ENCODE data around the gene DAZAP1.
A peak's percentile ranks its signal among the peaks of the same experiment; 100 is the strongest.

Gene DAZAP1

GRCh38 chr19:1377176-1377964 lies 30.0 kb upstream of the DAZAP1 start:
- H3K9me3 ChIP-seq (ENCODE audit: control insufficient read depth in 5 of 5, low read length in 5 of 5) = no peaks in the 10 kb centered on the region
- peak overlapping the region; percentile 30 for H3K27ac ChIP-seq (ENCODE audit: low read depth, low read length)
- peaks cover 0 to 51% (median 45%) of the 10 kb centered on the region in 5 donors for H3K4me1 ChIP-seq (ENCODE audit: control insufficient read depth in 5 of 5, insufficient read depth in 5 of 5, low read length in 5 of 5)
- peak overlapping the region in 1 of 5 donors; percentile 37 for H3K9ac ChIP-seq (ENCODE audit: low read length in 5 of 5)
- H3K36me3 ChIP-seq (ENCODE audit: control insufficient read depth in 5 of 5, insufficient read depth in 5 of 5, low read length in 5 of 5) = peaks cover 0 to 40% (median 22%) of the 10 kb centered on the region in 5 donors
- no peaks in the 10 kb centered on the region for H3K27me3 ChIP-seq (ENCODE audit: control insufficient read depth in 5 of 5, insufficient read depth in 4 of 5, low read length in 5 of 5)
- peak overlapping the region in 4 of 5 donors; percentile 4 to 55 (median 40) for H3K4me3 ChIP-seq (ENCODE audit: low read depth in 1 of 5, low read length in 5 of 5)

- H3K9ac ChIP-seq (ENCODE audit: low read length in 5 of 5) = peak overlapping the region in 1 of 5 donors; percentile 37
- H3K4me3 ChIP-seq (ENCODE audit: low read depth in 1 of 5, low read length in 5 of 5) = peak overlapping the region in 3 of 5 donors; percentile 36 to 55 (median 44)
- H3K27ac ChIP-seq (ENCODE audit: low read depth, low read length) = peak overlapping the region; percentile 60
- H3K27me3 ChIP-seq (ENCODE audit: control insufficient read depth in 5 of 5, insufficient read depth in 4 of 5, low read length in 5 of 5) = no peaks in the 10 kb centered on the region
- peaks cover 0 to 33% (median 16%) of the 10 kb centered on the region in 5 donors for H3K36me3 ChIP-seq (ENCODE audit: control insufficient read depth in 5 of 5, insufficient read depth in 5 of 5, low read length in 5 of 5)
- H3K9me3 ChIP-seq (ENCODE audit: control insufficient read depth in 5 of 5, low read length in 5 of 5) = no peaks in the 10 kb centered on the region
- H3K4me1 ChIP-seq (ENCODE audit: control insufficient read depth in 5 of 5, insufficient read depth in 5 of 5, low read length in 5 of 5) = peaks cover 0 to 49% (median 42%) of the 10 kb centered on the region in 5 donors
Measured at GRCh38 chr19:1377965-1378785, 29.2 kb upstream of the DAZAP1 start.

- no peak overlapping the region for H3K27ac ChIP-seq (ENCODE audit: low read depth, low read length)
Measured at GRCh38 chr19:1379126-1379905, 28.1 kb upstream of the DAZAP1 start.

GRCh38 chr19:1379961-1380489 lies 27.4 kb upstream of the DAZAP1 start:
- Histone ChIP-seq H3K27me3 (ENCODE audit: control insufficient read depth in 5 of 5, insufficient read depth in 4 of 5, low read length in 5 of 5) (no peaks in the 10 kb centered on the region), H3K4me3 (ENCODE audit: low read depth in 1 of 5, low read length in 5 of 5) (no peak overlapping the region), H3K4me1 (ENCODE audit: control insufficient read depth in 5 of 5, insufficient read depth in 5 of 5, low read length in 5 of 5) (peaks cover 0 to 48% (median 40%) of the 10 kb centered on the region in 5 donors), H3K9me3 (ENCODE audit: control insufficient read depth in 5 of 5, low read length in 5 of 5) (no peaks in the 10 kb centered on the region), H3K27ac (ENCODE audit: low read depth, low read length) (no peak overlapping the region), H3K9ac (ENCODE audit: low read length in 5 of 5) (no peak overlapping the region), H3K36me3 (ENCODE audit: control insufficient read depth in 5 of 5, insufficient read depth in 5 of 5, low read length in 5 of 5) (peaks cover 0 to 20% (median 7%) of the 10 kb centered on the region in 5 donors)

More at GRCh38 chr19:1379126-1379905, 28.1 kb upstream of the DAZAP1 start:
- no peaks in the 10 kb centered on the region for H3K27me3 ChIP-seq (ENCODE audit: control insufficient read depth in 5 of 5, insufficient read depth in 4 of 5, low read length in 5 of 5)
- H3K9ac ChIP-seq (ENCODE audit: low read length in 5 of 5) = no peak overlapping the region
- H3K9me3 ChIP-seq (ENCODE audit: control insufficient read depth in 5 of 5, low read length in 5 of 5) = no peaks in the 10 kb centered on the region
- H3K4me3 ChIP-seq (ENCODE audit: low read depth in 1 of 5, low read length in 5 of 5) = no peak overlapping the region
- peaks cover 0 to 22% (median 10%) of the 10 kb centered on the region in 5 donors for H3K36me3 ChIP-seq (ENCODE audit: control insufficient read depth in 5 of 5, insufficient read depth in 5 of 5, low read length in 5 of 5)
- peaks cover 0 to 42% (median 37%) of the 10 kb centered on the region in 5 donors for H3K4me1 ChIP-seq (ENCODE audit: control insufficient read depth in 5 of 5, insufficient read depth in 5 of 5, low read length in 5 of 5)

- H3K4me1 ChIP-seq (ENCODE audit: control insufficient read depth in 5 of 5, insufficient read depth in 5 of 5, low read length in 5 of 5) = peaks cover 2 to 58% (median 39%) of the 10 kb centered on the region in 5 donors
- peaks cover 0 to 23% (median 6%) of the 10 kb centered on the region in 5 donors for H3K36me3 ChIP-seq (ENCODE audit: control insufficient read depth in 5 of 5, insufficient read depth in 5 of 5, low read length in 5 of 5)
- no peak overlapping the region for H3K9ac ChIP-seq (ENCODE audit: low read length in 5 of 5)
- H3K9me3 ChIP-seq (ENCODE audit: control insufficient read depth in 5 of 5, low read length in 5 of 5) = no peaks in the 10 kb centered on the region
- no peak overlapping the region for H3K4me3 ChIP-seq (ENCODE audit: low read depth in 1 of 5, low read length in 5 of 5)
- no peaks in the 10 kb centered on the region for H3K27me3 ChIP-seq (ENCODE audit: control insufficient read depth in 5 of 5, insufficient read depth in 4 of 5, low read length in 5 of 5)
- H3K27ac ChIP-seq (ENCODE audit: low read depth, low read length) = no peak overlapping the region
Measured at GRCh38 chr19:1382250-1382649, 25.1 kb upstream of the DAZAP1 start.

GRCh38 chr19:1383017-1383311 lies 24.4 kb upstream of the DAZAP1 start:
- no peaks in the 10 kb centered on the region for H3K9me3 ChIP-seq (ENCODE audit: control insufficient read depth in 5 of 5, low read length in 5 of 5)
- no peak overlapping the region for H3K9ac ChIP-seq (ENCODE audit: low read length in 5 of 5)
- H3K4me1 ChIP-seq (ENCODE audit: control insufficient read depth in 5 of 5, insufficient read depth in 5 of 5, low read length in 5 of 5) = peaks cover 2 to 51% (median 33%) of the 10 kb centered on the region in 5 donors
- no peaks in the 10 kb centered on the region for H3K27me3 ChIP-seq (ENCODE audit: control insufficient read depth in 5 of 5, insufficient read depth in 4 of 5, low read length in 5 of 5)
- H3K4me3 ChIP-seq (ENCODE audit: low read depth in 1 of 5, low read length in 5 of 5) = peak overlapping the region in 2 of 5 donors; percentile 91 to 94
- H3K27ac ChIP-seq (ENCODE audit: low read depth, low read length) = no peak overlapping the region
- peaks cover 0 to 22% (median 5%) of the 10 kb centered on the region in 5 donors for H3K36me3 ChIP-seq (ENCODE audit: control insufficient read depth in 5 of 5, insufficient read depth in 5 of 5, low read length in 5 of 5)

GRCh38 chr19:1383312-1384084 lies 23.9 kb upstream of the DAZAP1 start, which contains the start of gene NDUFS7:
NDUFS7 (plus strand) TSS chr19:1383907; CDS start chr19:1383927, 20 bp downstream.
- peaks cover 0 to 23% (median 10%) of the 10 kb centered on the region in 5 donors for H3K36me3 ChIP-seq (ENCODE audit: control insufficient read depth in 5 of 5, insufficient read depth in 5 of 5, low read length in 5 of 5)
- H3K9ac ChIP-seq (ENCODE audit: low read length in 5 of 5) = peak within 1 kb of the TSS; percentile 64 to 96 (median 96)
- H3K27ac ChIP-seq (ENCODE audit: low read depth, low read length) = peak within 1 kb of the TSS; percentile 65
- no peaks in the 10 kb centered on the region for H3K9me3 ChIP-seq (ENCODE audit: control insufficient read depth in 5 of 5, low read length in 5 of 5)
- H3K4me3 ChIP-seq (ENCODE audit: low read depth in 1 of 5, low read length in 5 of 5) = peak within 1 kb of the TSS; percentile 81 to 94 (median 90)
- no peaks in the 10 kb centered on the region for H3K27me3 ChIP-seq (ENCODE audit: control insufficient read depth in 5 of 5, insufficient read depth in 4 of 5, low read length in 5 of 5)
- H3K4me1 ChIP-seq (ENCODE audit: control insufficient read depth in 5 of 5, insufficient read depth in 5 of 5, low read length in 5 of 5) = peaks cover 2 to 45% (median 28%) of the 10 kb centered on the region in 5 donors

- H3K4me1 ChIP-seq (ENCODE audit: control insufficient read depth in 5 of 5, insufficient read depth in 5 of 5, low read length in 5 of 5) = peaks cover 2 to 40% (median 23%) of the 10 kb centered on the region in 5 donors
Measured at GRCh38 chr19:1384085-1384462, 23.3 kb upstream of the DAZAP1 start.

More at GRCh38 chr19:1384085-1384462, 23.3 kb upstream of the DAZAP1 start:
- Histone ChIP-seq H3K9ac (ENCODE audit: low read length in 5 of 5) (peak overlapping the region; percentile 64 to 96 (median 96)), H3K27ac (ENCODE audit: low read depth, low read length) (peak overlapping the region; percentile 65), H3K9me3 (ENCODE audit: control insufficient read depth in 5 of 5, low read length in 5 of 5) (no peaks in the 10 kb centered on the region), H3K27me3 (ENCODE audit: control insufficient read depth in 5 of 5, insufficient read depth in 4 of 5, low read length in 5 of 5) (no peaks in the 10 kb centered on the region), H3K36me3 (ENCODE audit: control insufficient read depth in 5 of 5, insufficient read depth in 5 of 5, low read length in 5 of 5) (peaks cover 0 to 29% (median 15%) of the 10 kb centered on the region in 5 donors), H3K4me3 (ENCODE audit: low read depth in 1 of 5, low read length in 5 of 5) (peak overlapping the region; percentile 81 to 94 (median 90))

Data from subcutaneous abdominal adipose tissue (tissue), 5 donors.